Prostate gland (tissue), 2 donors: ENCODE measurements around the gene RAB8B. TPM values are rescaled to one million over a fixed set of nuclear protein-coding genes. Genes with fewer than 3 reads are reported as not detected.

Experiments used
- DNase-seq: peaks from one replicate; pipeline ENCODE4 v3.0.0-alpha.2; 2019; ENCODE audit warnings: low spot score
- H3K27ac ChIP-seq, 2 donors: fragments of 200-600 bp; sonication (generic); 2 replicates each; pipeline ENCODE4 v1.5.1; 2017 to 2019
- H3K27me3 ChIP-seq: fragments of 200-600 bp; sonication (generic); replicated peaks from 2 replicates; pipeline ENCODE4 v1.5.1; 2019; ENCODE audit not compliant: insufficient read depth
- H3K36me3 ChIP-seq, 2 donors: fragments of 200-600 bp; sonication (generic); 1 replicate in 1 of 2; 2 replicates in 1 of 2; pipeline versions ENCODE4 v1.5.1 to v1.8.1; 2017 to 2019
- H3K4me1 ChIP-seq: fragments of 200-600 bp; sonication (generic); replicated peaks from 2 replicates; pipeline ENCODE4 v1.5.1; 2019
- H3K4me3 ChIP-seq, 2 donors: fragments of 200-600 bp; sonication (generic); 2 replicates each; pipeline ENCODE4 v1.5.1; 2017 to 2019
- H3K9me3 ChIP-seq: fragments of 200-600 bp; sonication (generic); 2 replicates; pipeline ENCODE4 v1.5.1; 2017
- CTCF ChIP-seq, 4 experiments: fragments of 200-600 bp in 2 of 4; fragments of 450-650 bp in 2 of 4; sonication (generic) in 2 of 4; IDR thresholded peaks; 1 replicate in 3 of 4; 2 replicates in 1 of 4; pipeline ENCODE4 v1.5.1; 2016 to 2019; ENCODE audit warnings: antibody characterized with exemption in 4 of 4, mild to moderate bottlenecking in 2 of 4, moderate library complexity in 2 of 4
- POLR2A ChIP-seq: fragments of 450-650 bp; IDR thresholded peaks from one replicate; pipeline ENCODE4 v1.6.1; 2016; ENCODE audit warnings: antibody characterized with exemption, mild to moderate bottlenecking
- POLR2AphosphoS5 ChIP-seq: sonication (generic); formaldehyde crosslinking; IDR thresholded peaks from one replicate; pipeline ENCODE4 v1.6.1; 2017; ENCODE audit warnings: antibody characterized with exemption
- WGBS: methylation state at CpG from one replicate; pipeline ENCODE4 v1.1.5; 2018; 5-methylcytosine and 5-hydroxymethylcytosine counted together
- intact Hi-C: fragments of 100-400 bp; cut with DNase I; formaldehyde crosslinking; loops from one replicate; pipeline ENCODE4 v1.14.2; 2022
- total RNA-seq, 2 donors: library from RNA; depleted of rRNA; stranded (reverse); fragments of >200 nt; gene quantifications; one replicate each; pipeline ENCODE4 v1.1.0, GENCODE V29; 2016

Gene RAB8B
- total RNA-seq, 2 donors from 2014 or later: 18.5 to 29.2 TPM

- intact Hi-C loops: no loop called here
- Histone ChIP-seq H3K4me3 (no peak overlapping the region), H3K4me1 (no peaks in the 10 kb centered on the region), H3K36me3 (no peaks in the 10 kb centered on the region), H3K27me3 (no peaks in the 10 kb centered on the region), H3K27ac (no peak overlapping the region), H3K9me3 (no peaks in the 10 kb centered on the region)
- no peak for TF ChIP-seq POLR2AphosphoS5
- no peak for TF ChIP-seq CTCF (IDR thresholded peaks at IDR 0.05)
- TF ChIP-seq POLR2A: no peak
- DNase-seq: no peak
- 38% methylated on average over 5 of the region's 5 CpGs for WGBS
Observed at GRCh38 chr15:63256433-63257274, 67.2 kb downstream of the RAB8B start.

- DNase-seq: no peak
- H3K36me3 ChIP-seq: no peaks in the 10 kb centered on the region
- no peak for TF ChIP-seq CTCF (IDR thresholded peaks at IDR 0.05)
- H3K27me3 ChIP-seq: no peaks in the 10 kb centered on the region
- no peak overlapping the region for H3K4me3 ChIP-seq
- 96% methylated on average over 2 of the region's 2 CpGs for WGBS
- no peaks in the 10 kb centered on the region for H3K4me1 ChIP-seq
- intact Hi-C loops: no loop called here
- H3K27ac ChIP-seq: no peak overlapping the region
- no peaks in the 10 kb centered on the region for H3K9me3 ChIP-seq
Observed at GRCh38 chr15:63258658-63259057, 69.3 kb downstream of the RAB8B start.

- TF ChIP-seq POLR2A (no peak), CTCF (IDR thresholded peaks at IDR 0.05) (no peak), POLR2AphosphoS5 (no peak)
- Histone ChIP-seq H3K9me3 (no peaks in the 10 kb centered on the region), H3K4me1 (no peaks in the 10 kb centered on the region), H3K4me3 (no peak overlapping the region), H3K27me3 (no peaks in the 10 kb centered on the region), H3K36me3 (no peaks in the 10 kb centered on the region), H3K27ac (no peak overlapping the region)
- intact Hi-C loops: no loop called here
- no peak for DNase-seq
- WGBS: 83% methylated on average over 5 of the region's 5 CpGs
Observed at GRCh38 chr15:63260791-63261190, 71.4 kb downstream of the RAB8B start.

- H3K4me1 ChIP-seq: no peaks in the 10 kb centered on the region
- no peaks in the 10 kb centered on the region for H3K36me3 ChIP-seq
- intact Hi-C loops: no loop called here
- no peak overlapping the region for H3K4me3 ChIP-seq
- H3K27me3 ChIP-seq: no peaks in the 10 kb centered on the region
- no peak for TF ChIP-seq CTCF (IDR thresholded peaks at IDR 0.05)
- TF ChIP-seq POLR2A: no peak
- TF ChIP-seq POLR2AphosphoS5: no peak
- H3K9me3 ChIP-seq: no peaks in the 10 kb centered on the region
- H3K27ac ChIP-seq: no peak overlapping the region
- DNase-seq: no peak
Observed at GRCh38 chr15:63261311-63261710, 71.9 kb downstream of the RAB8B start.

- no peaks in the 10 kb centered on the region for H3K36me3 ChIP-seq
- no peak for DNase-seq
Observed at GRCh38 chr15:63263519-63263918, 74.1 kb downstream of the RAB8B start.

More at GRCh38 chr15:63263519-63263918, 74.1 kb downstream of the RAB8B start:
- Histone ChIP-seq H3K27ac (no peak overlapping the region), H3K4me3 (no peak overlapping the region), H3K9me3 (no peaks in the 10 kb centered on the region), H3K27me3 (no peaks in the 10 kb centered on the region), H3K4me1 (no peaks in the 10 kb centered on the region)
- intact Hi-C loops: no loop called here
- TF ChIP-seq POLR2AphosphoS5: no peak
- no peak for TF ChIP-seq CTCF (IDR thresholded peaks at IDR 0.05)
- TF ChIP-seq POLR2A: no peak
- WGBS: 80% methylated on average over 6 of the region's 6 CpGs
